Measurements from ENCODE around the gene CBR1. TPM values are rescaled to one million over a fixed set of nuclear protein-coding genes. Genes with fewer than 3 reads are reported as not detected.

CBR1 gene
- polyA plus RNA-seq, 1 donor from 2014 or later: 9.2 TPM

DNA sequence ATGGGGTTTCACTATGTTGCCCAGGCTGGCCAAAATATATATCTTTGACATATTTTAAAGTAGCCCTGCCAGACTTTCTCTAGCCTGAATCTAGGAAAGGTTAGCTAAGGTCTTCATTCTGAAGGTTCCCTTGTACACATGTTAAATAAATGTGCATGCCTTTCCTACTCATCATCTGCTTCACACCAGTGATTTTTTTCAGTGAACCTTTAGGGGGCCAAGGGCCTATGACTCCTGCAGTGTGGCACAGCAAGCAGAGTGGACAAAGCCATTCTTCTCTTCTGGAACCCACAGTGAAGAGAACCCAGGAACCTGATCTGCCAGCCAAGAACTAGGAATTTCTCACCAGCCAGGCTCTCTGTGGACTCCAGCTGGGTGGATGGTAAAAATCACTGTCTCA, 22.9 kb downstream of the CBR1 start:
- H3F3A ChIP-seq (ENCODE audit: insufficient read depth, low read length, poor library complexity, severe bottlenecking): no peaks in the 10 kb centered on the region
- no peaks in the 10 kb centered on the region for H3K9me3 ChIP-seq (ENCODE audit: low read length)
- no peaks in the 10 kb centered on the region for H3K27me3 ChIP-seq (ENCODE audit: insufficient read depth, low read depth, low read length)
- H3K9ac ChIP-seq (ENCODE audit: low read length): no peak overlapping the region
- no peaks in the 10 kb centered on the region for H3K9me2 ChIP-seq (ENCODE audit: insufficient read depth, low read length)
- no peaks in the 10 kb centered on the region for H4K20me1 ChIP-seq (ENCODE audit: insufficient read depth)
- no peak overlapping the region for H3K27ac ChIP-seq (ENCODE audit: low read length)
- no peak overlapping the region for H3K4me3 ChIP-seq (ENCODE audit: low read length)
- no peak overlapping the region for H3K4me2 ChIP-seq (ENCODE audit: low read length)
- H3K79me2 ChIP-seq (replicated peaks; ENCODE audit: insufficient read depth, low read length): no peaks in the 10 kb centered on the region
- TF ChIP-seq MXI1 (conservative IDR thresholded peaks at IDR 0.05; ENCODE audit: poor library complexity, severe bottlenecking): no peak
- no peaks in the 10 kb centered on the region for H3K36me3 ChIP-seq (ENCODE audit: insufficient read depth, low read length)
- no peak overlapping the region for H2AFZ ChIP-seq (ENCODE audit: low read depth, low read length)

- Histone ChIP-seq H3K9me2 (ENCODE audit: insufficient read depth, low read length) (no peaks in the 10 kb centered on the region), H3K27me3 (ENCODE audit: insufficient read depth, low read depth, low read length) (no peaks in the 10 kb centered on the region), H3F3A (ENCODE audit: insufficient read depth, low read length, poor library complexity, severe bottlenecking) (no peaks in the 10 kb centered on the region), H3K27ac (ENCODE audit: low read length) (no peak overlapping the region), H2AFZ (ENCODE audit: low read depth, low read length) (no peak overlapping the region), H3K36me3 (ENCODE audit: insufficient read depth, low read length) (no peaks in the 10 kb centered on the region), H4K20me1 (ENCODE audit: insufficient read depth) (no peaks in the 10 kb centered on the region), H3K9ac (ENCODE audit: low read length) (no peak overlapping the region), H3K4me2 (ENCODE audit: low read length) (no peak overlapping the region), H3K79me2 (replicated peaks; ENCODE audit: insufficient read depth, low read length) (no peaks in the 10 kb centered on the region), H3K4me3 (ENCODE audit: low read length) (no peak overlapping the region), H3K9me3 (ENCODE audit: low read length) (no peaks in the 10 kb centered on the region)
- TF ChIP-seq TAF1 (IDR thresholded peaks at IDR 0.05; ENCODE audit: low read depth): no peak
- TF ChIP-seq CTCF (IDR thresholded peaks at IDR 0.05; ENCODE audit: poor library complexity, severe bottlenecking): no peak
- no peak for TF ChIP-seq SMC3 (conservative IDR thresholded peaks at IDR 0.05; ENCODE audit: poor library complexity)
- TF ChIP-seq RAD21 (conservative IDR thresholded peaks at IDR 0.05): no peak
- TF ChIP-seq EP300 (conservative IDR thresholded peaks at IDR 0.05; ENCODE audit: poor library complexity, severe bottlenecking): no peak
- no peak for TF ChIP-seq POLR2AphosphoS5 (IDR thresholded peaks at IDR 0.05)
- TF ChIP-seq, protein P1, sequence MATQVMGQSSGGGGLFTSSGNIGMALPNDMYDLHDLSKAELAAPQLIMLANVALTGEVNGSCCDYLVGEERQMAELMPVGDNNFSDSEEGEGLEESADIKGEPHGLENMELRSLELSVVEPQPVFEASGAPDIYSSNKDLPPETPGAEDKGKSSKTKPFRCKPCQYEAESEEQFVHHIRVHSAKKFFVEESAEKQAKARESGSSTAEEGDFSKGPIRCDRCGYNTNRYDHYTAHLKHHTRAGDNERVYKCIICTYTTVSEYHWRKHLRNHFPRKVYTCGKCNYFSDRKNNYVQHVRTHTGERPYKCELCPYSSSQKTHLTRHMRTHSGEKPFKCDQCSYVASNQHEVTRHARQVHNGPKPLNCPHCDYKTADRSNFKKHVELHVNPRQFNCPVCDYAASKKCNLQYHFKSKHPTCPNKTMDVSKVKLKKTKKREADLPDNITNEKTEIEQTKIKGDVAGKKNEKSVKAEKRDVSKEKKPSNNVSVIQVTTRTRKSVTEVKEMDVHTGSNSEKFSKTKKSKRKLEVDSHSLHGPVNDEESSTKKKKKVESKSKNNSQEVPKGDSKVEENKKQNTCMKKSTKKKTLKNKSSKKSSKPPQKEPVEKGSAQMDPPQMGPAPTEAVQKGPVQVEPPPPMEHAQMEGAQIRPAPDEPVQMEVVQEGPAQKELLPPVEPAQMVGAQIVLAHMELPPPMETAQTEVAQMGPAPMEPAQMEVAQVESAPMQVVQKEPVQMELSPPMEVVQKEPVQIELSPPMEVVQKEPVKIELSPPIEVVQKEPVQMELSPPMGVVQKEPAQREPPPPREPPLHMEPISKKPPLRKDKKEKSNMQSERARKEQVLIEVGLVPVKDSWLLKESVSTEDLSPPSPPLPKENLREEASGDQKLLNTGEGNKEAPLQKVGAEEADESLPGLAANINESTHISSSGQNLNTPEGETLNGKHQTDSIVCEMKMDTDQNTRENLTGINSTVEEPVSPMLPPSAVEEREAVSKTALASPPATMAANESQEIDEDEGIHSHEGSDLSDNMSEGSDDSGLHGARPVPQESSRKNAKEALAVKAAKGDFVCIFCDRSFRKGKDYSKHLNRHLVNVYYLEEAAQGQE (IDR thresholded peaks at IDR 0.05; ENCODE audit: borderline replicate concordance): no peak
- no peak for TF ChIP-seq MXI1 (conservative IDR thresholded peaks at IDR 0.05; ENCODE audit: poor library complexity, severe bottlenecking)
Observed at GRCh38 chr21:36093512-36093911, 23.7 kb downstream of the CBR1 start.
